ENCODE data around the gene MTCH1.

MTCH1 gene

GRCh38 chr6:36964908-36965307, 21.1 kb downstream of the MTCH1 start:
- TF ChIP-seq POLR2A (IDR thresholded peaks at IDR 0.05; ENCODE audit: low read length) (no peak), GATA1 (IDR thresholded peaks at IDR 0.05; ENCODE audit: low read depth, low read length) (no peak)
- no peak for DNase-seq

- TF ChIP-seq GATA1 (IDR thresholded peaks at IDR 0.05; ENCODE audit: low read depth, low read length) (no peak), POLR2A (IDR thresholded peaks at IDR 0.05; ENCODE audit: low read length) (no peak)
- no peak for DNase-seq
These were observed 21.6 kb downstream of the MTCH1 start for GRCh38 chr6:36964349-36964748.

- TF ChIP-seq GATA1 (IDR thresholded peaks at IDR 0.05; ENCODE audit: low read depth, low read length) (no peak), POLR2A (IDR thresholded peaks at IDR 0.05; ENCODE audit: low read length) (no peak)
- DNase-seq, result peak; percentile 23 to 29
These were observed 22.3 kb downstream of the MTCH1 start for GRCh38 chr6:36963451-36964290.

GRCh38 chr6:36962874-36963273, 23.1 kb downstream of the MTCH1 start:
- peak; percentile 56 to 74 for DNase-seq
- TF ChIP-seq GATA1 (IDR thresholded peaks at IDR 0.05; ENCODE audit: low read depth, low read length), result no peak

GRCh38 chr6:36961441-36962435, 24.3 kb downstream of the MTCH1 start:
- peak in 1 of 2 experiments; percentile 23 for DNase-seq
- TF ChIP-seq GATA1 (IDR thresholded peaks at IDR 0.05; ENCODE audit: low read depth, low read length), result no peak
- TF ChIP-seq POLR2A (IDR thresholded peaks at IDR 0.05; ENCODE audit: low read length), result no peak

GRCh38 chr6:36959555-36960250, 26.3 kb downstream of the MTCH1 start:
- peak; percentile 41 to 53 for DNase-seq

GRCh38 chr6:36958775-36959554, 27.0 kb downstream of the MTCH1 start:
- TF ChIP-seq POLR2A (IDR thresholded peaks at IDR 0.05; ENCODE audit: low read length) (no peak), GATA1 (IDR thresholded peaks at IDR 0.05; ENCODE audit: low read depth, low read length) (no peak)
- DNase-seq, result no peak

More at GRCh38 chr6:36959555-36960250, 26.3 kb downstream of the MTCH1 start:
- no peak for TF ChIP-seq POLR2A (IDR thresholded peaks at IDR 0.05; ENCODE audit: low read length)
- no peak for TF ChIP-seq GATA1 (IDR thresholded peaks at IDR 0.05; ENCODE audit: low read depth, low read length)

GRCh38 chr6:36957773-36958271, 28.2 kb downstream of the MTCH1 start:
- DNase-seq, result no peak
- TF ChIP-seq GATA1 (IDR thresholded peaks at IDR 0.05; ENCODE audit: low read depth, low read length) (no peak), POLR2A (IDR thresholded peaks at IDR 0.05; ENCODE audit: low read length) (no peak)

- TF ChIP-seq POLR2A (IDR thresholded peaks at IDR 0.05; ENCODE audit: low read length) (no peak), GATA1 (IDR thresholded peaks at IDR 0.05; ENCODE audit: low read depth, low read length) (no peak)
These were observed 29.6 kb downstream of the MTCH1 start for GRCh38 chr6:36956446-36956820.

GRCh38 chr6:36955671-36956445, 30.1 kb downstream of the MTCH1 start:
- no peak for DNase-seq
- no peak for TF ChIP-seq GATA1 (IDR thresholded peaks at IDR 0.05; ENCODE audit: low read depth, low read length)
- TF ChIP-seq POLR2A (IDR thresholded peaks at IDR 0.05; ENCODE audit: low read length), result no peak

More at GRCh38 chr6:36956446-36956820, 29.6 kb downstream of the MTCH1 start:
- DNase-seq, result no peak

- no peak for DNase-seq
- TF ChIP-seq GATA1 (IDR thresholded peaks at IDR 0.05; ENCODE audit: low read depth, low read length) (no peak), POLR2A (IDR thresholded peaks at IDR 0.05; ENCODE audit: low read length) (no peak)
These were observed 30.9 kb downstream of the MTCH1 start for GRCh38 chr6:36955136-36955535.
